Brain microvascular endothelial cell (primary cell): ENCODE results near the gene TNS3.

Experiments
- DNase-seq: peaks from one replicate; pipeline ENCODE4 v3.0.0-alpha.2; 2020
- H3K27ac ChIP-seq: fragments of 250-450 bp; sonication (Bioruptor Pico); 2 replicates; pipeline ENCODE4 v1.5.1; 2020; ENCODE audit warnings: mild to moderate bottlenecking, moderate library complexity
- H3K27me3 ChIP-seq: fragments of 250-450 bp; sonication (Bioruptor Pico); replicated peaks from 2 replicates; pipeline ENCODE4 v1.5.1; 2020; ENCODE audit warnings: mild to moderate bottlenecking
- H3K36me3 ChIP-seq: fragments of 250-450 bp; sonication (Bioruptor Pico); replicated peaks from 2 replicates; pipeline ENCODE4 v1.5.1; 2020; ENCODE audit warnings: mild to moderate bottlenecking
- H3K4me3 ChIP-seq: 2 replicates; pipeline ENCODE4 v1.5.1; 2011; ENCODE audit warnings: low read depth, mild to moderate bottlenecking, control low read depth, low read length, moderate library complexity
- in situ Hi-C: cut with HindIII; loops from 2 replicates; pipeline ENCODE4 v1.10.0; 2017; ENCODE audit warnings: low sequenced_read_pairs, low pct_ligation_motif_present
- TF ChIP-seq, protein P1 (sequence below): IDR thresholded peaks from 2 replicates; pipeline ENCODE4 v1.5.1; 2011; ENCODE audit warnings: low read depth, mild to moderate bottlenecking, moderate library complexity, low read length, control low read depth, inconsistent platforms; ENCODE audit errors: missing control alignments

TNS3 gene

DNA sequence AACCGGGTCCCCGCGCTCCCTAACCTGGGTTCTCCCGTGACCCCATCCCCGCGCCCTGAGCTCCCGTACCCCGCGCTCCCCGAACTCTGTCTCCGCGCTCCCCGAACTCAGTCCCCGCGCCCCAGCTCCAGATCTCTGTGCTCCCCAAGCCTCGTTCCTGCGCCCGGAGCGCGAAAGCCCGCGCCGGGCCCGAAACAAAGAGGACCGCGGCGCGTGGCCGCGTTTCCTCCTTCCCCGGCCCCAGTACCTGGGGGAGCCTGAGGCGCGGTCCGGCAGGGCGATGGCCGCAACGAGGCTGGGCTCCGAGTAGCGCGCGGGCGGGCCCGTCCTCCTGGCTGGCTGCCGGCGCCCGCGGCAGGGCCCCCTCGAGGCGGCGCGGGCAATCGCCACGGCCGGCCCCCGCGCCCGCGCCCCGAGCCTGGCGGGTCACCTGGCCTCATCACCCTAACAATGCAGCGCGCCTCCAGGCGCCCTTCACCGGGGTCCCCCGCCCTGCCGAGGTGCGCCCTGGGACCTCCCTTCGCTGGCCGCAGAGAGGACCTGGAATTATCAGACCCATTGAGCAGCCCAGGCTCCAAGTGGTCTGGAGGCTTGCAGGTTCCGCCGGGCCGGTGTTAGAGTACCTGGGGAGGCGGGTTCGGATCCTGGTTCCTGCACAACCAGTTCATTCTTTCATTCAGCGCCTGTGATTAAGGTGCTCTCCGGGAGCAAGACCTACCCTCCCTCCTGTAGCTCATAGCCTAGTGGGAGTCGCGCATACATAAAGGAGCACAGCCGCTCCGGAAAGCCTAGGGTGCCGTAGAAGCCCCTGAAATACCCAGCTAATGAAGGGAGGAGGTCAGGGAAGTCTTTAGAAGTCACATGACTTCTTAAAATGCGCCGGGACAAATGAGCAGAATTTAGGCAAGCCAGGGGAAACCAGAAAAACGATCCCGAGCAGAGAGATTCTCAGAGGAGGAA lies at the start of gene TNS3:
TNS3 (minus strand) TSS at position 308 of the 960 bp plus-strand sequence. CDS start 142,475 bp downstream, outside the sequence.
- no peaks in the 10 kb centered on the region for H3K27me3 ChIP-seq
- TF ChIP-seq, protein P1, sequence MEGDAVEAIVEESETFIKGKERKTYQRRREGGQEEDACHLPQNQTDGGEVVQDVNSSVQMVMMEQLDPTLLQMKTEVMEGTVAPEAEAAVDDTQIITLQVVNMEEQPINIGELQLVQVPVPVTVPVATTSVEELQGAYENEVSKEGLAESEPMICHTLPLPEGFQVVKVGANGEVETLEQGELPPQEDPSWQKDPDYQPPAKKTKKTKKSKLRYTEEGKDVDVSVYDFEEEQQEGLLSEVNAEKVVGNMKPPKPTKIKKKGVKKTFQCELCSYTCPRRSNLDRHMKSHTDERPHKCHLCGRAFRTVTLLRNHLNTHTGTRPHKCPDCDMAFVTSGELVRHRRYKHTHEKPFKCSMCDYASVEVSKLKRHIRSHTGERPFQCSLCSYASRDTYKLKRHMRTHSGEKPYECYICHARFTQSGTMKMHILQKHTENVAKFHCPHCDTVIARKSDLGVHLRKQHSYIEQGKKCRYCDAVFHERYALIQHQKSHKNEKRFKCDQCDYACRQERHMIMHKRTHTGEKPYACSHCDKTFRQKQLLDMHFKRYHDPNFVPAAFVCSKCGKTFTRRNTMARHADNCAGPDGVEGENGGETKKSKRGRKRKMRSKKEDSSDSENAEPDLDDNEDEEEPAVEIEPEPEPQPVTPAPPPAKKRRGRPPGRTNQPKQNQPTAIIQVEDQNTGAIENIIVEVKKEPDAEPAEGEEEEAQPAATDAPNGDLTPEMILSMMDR = no peak
- no peaks in the 10 kb centered on the region for H3K36me3 ChIP-seq
- no peak for DNase-seq
- peak within 1 kb of the TSS; percentile 88 for H3K4me3 ChIP-seq
- H3K27ac ChIP-seq = peak within 1 kb of the TSS; percentile 67
- in situ Hi-C loops = no loop called here

DNA sequence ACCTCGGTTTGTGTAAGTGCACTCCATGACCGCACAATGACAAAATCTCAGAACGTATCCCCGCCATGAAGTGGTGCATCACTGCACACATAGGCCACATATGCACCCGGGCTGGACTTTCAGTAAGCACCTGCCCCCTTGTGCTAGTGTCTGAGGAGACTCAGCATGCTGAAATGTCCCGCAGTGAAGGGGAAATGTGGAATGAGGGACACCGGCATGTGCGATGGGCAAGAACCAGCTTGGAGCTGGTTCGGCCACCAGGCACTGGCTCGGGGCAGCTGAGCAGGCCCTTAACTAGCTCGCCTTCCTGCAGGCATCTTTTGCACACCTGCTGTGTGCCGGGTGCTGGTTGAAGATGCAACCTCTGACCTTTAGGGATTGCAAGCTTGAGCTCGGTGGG lies 49.8 kb upstream of the TNS3 start:
- Histone ChIP-seq H3K27me3 (no peaks in the 10 kb centered on the region), H3K4me3 (no peak overlapping the region), H3K27ac (no peak overlapping the region), H3K36me3 (no peaks in the 10 kb centered on the region)
- in situ Hi-C loops = no loop called here
- no peak for DNase-seq
- TF ChIP-seq, protein P1 = no peak

DNA sequence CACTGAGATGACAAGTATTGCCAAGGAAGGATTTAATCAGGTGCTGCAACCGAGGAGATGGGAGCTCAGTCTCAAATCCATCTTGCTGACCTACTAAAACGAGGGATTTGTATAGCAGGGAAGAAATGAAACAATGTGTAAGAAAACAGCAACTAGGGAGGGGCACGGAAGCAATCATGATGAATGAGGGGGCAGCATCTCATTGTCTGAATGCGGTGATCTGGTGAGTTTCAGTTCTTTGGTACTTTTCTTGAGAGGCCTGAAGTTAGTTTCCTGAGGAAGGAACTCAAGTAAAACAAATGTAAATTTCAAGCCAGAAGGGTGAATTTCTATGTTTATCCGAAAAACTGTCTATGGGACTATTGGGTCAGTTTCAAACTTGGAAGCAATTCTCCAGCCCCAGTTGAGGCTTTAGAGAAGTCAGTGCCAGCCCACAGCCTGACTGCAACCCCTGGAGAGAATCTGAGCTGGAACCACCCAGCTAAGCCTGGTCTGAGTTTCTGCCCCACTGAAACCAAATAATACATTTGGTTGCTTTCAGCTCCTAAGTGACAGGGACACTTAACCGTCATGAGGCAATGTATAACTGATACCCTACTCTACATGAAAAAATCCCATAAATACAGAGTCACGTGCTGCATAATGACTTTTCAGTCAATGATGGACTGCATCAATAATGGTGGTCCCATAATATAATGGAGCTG lies 45.8 kb upstream of the TNS3 start:
- no peak overlapping the region for H3K4me3 ChIP-seq
- H3K27me3 ChIP-seq = no peaks in the 10 kb centered on the region
- no peak overlapping the region for H3K27ac ChIP-seq
- TF ChIP-seq, protein P1 = no peak
- in situ Hi-C loops = no loop called here
- DNase-seq = no peak
- no peaks in the 10 kb centered on the region for H3K36me3 ChIP-seq

DNA sequence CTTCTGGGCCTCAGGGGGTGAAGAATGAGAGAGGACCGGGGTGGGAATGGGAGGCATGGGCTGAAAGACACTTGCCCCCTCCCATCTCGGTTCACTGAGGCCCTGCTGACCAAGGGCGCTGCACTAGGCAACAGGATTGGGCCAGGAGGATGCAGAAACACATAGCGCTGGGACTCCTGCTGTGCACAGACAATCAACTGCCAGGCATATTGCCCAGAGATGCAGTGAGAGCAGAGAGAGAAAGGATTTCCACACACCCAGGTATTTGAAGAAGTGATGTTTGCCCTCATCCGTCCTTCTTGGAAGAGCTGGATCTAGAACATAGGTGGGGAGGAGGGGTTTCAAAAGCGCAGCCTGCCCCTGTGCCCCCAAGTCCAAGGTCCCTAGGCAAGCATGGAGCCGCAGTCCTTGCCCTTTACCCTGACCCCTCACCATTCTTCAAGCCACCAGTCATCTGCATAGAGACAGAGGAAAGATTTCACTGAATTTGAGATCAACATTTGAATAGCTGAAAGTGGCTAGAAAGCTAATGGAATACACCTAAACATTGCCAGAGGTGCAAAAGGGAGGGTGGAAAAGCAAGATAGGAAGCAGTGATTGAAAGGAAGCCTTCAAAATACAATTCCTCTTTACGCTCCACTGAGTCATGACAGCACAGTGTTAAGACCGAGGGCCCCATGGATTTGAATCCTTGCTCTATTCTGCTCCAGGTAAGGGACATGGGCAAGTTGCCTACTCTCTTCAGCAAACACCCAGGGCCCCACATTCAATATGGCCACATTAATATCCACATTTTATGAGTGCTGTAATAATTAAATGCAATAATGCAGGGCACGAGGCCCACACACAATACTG lies 44.2 kb upstream of the TNS3 start:
- TF ChIP-seq, protein P1 = no peak
- no peak for DNase-seq
- Histone ChIP-seq H3K27me3 (no peaks in the 10 kb centered on the region), H3K4me3 (no peak overlapping the region), H3K36me3 (no peaks in the 10 kb centered on the region), H3K27ac (no peak overlapping the region)
- in situ Hi-C loops = no loop called here

DNA sequence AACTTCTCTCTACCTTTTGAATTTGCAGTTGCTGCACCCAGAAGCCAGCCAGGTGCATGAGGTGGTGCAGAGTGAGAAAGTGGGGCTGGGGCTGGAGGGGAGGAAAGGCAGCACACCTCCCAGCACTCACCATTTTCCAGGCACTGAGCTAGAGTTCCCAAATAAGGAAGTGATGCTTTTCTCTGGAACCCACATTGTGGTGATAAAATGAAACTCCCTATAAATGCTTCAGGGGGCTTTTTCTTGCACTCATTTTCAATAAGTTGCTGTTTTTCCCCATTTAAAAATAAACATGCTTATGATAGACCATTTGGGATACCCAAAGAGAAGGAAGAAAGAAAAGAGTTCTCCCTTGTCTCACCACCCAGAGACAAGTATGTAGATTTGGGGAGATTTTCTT lies 42.8 kb upstream of the TNS3 start:
- no peak overlapping the region for H3K4me3 ChIP-seq
- TF ChIP-seq, protein P1 = no peak
- in situ Hi-C loops = no loop called here
- no peak overlapping the region for H3K27ac ChIP-seq
- H3K27me3 ChIP-seq = no peaks in the 10 kb centered on the region
- DNase-seq = no peak
- H3K36me3 ChIP-seq = no peaks in the 10 kb centered on the region
